ENCODE data around the gene BMP10.

Gene BMP10

GRCh38 chr2:68865108-68865507 lies 6.1 kb downstream of the BMP10 start:
- H3K4me1 ChIP-seq (ENCODE audit: control insufficient read depth, low read length), result no peaks in the 10 kb centered on the region
- H3K79me2 ChIP-seq (ENCODE audit: control insufficient read depth, low read length), result no peaks in the 10 kb centered on the region
- H3K9me3 ChIP-seq (ENCODE audit: control insufficient read depth, insufficient read depth, low read length), result no peaks in the 10 kb centered on the region
- H3K27ac ChIP-seq (ENCODE audit: low read depth, low read length), result no peak overlapping the region
- H3K4me2 ChIP-seq (ENCODE audit: low read length), result no peak overlapping the region
- H3F3A ChIP-seq (ENCODE audit: control insufficient read depth, insufficient read depth), result no peaks in the 10 kb centered on the region
- no peaks in the 10 kb centered on the region for H3K36me3 ChIP-seq (ENCODE audit: control insufficient read depth, low read length)
- no peaks in the 10 kb centered on the region for H4K20me1 ChIP-seq (ENCODE audit: control insufficient read depth, insufficient read depth, low read depth, low read length)
- H3K9me2 ChIP-seq (replicated peaks; ENCODE audit: control insufficient read depth, low read length), result no peaks in the 10 kb centered on the region
- H3K4me3 ChIP-seq (ENCODE audit: low read length), result no peak overlapping the region
- TF ChIP-seq CTCF (IDR thresholded peaks at IDR 0.05; ENCODE audit: low read depth, low read length, poor library complexity, severe bottlenecking) (no peak), EZH2phosphoT487 (IDR thresholded peaks at IDR 0.05; ENCODE audit: borderline replicate concordance, low read length) (no peak)
- no peaks in the 10 kb centered on the region for H3K27me3 ChIP-seq (ENCODE audit: control insufficient read depth, low read length)

GRCh38 chr2:68863996-68864395 lies 7.2 kb downstream of the BMP10 start:
- no peaks in the 10 kb centered on the region for H3K9me2 ChIP-seq (replicated peaks; ENCODE audit: control insufficient read depth, low read length)
- no peak for TF ChIP-seq CTCF (IDR thresholded peaks at IDR 0.05; ENCODE audit: low read depth, low read length, poor library complexity, severe bottlenecking)
- TF ChIP-seq EZH2phosphoT487 (IDR thresholded peaks at IDR 0.05; ENCODE audit: borderline replicate concordance, low read length), result no peak
- no peak overlapping the region for H3K4me3 ChIP-seq (ENCODE audit: low read length)
- no peaks in the 10 kb centered on the region for H3K36me3 ChIP-seq (ENCODE audit: control insufficient read depth, low read length)
- no peaks in the 10 kb centered on the region for H3K79me2 ChIP-seq (ENCODE audit: control insufficient read depth, low read length)
- H3K27ac ChIP-seq (ENCODE audit: low read depth, low read length), result no peak overlapping the region
- H3K9me3 ChIP-seq (ENCODE audit: control insufficient read depth, insufficient read depth, low read length), result no peaks in the 10 kb centered on the region
- peaks cover under 1% of the 10 kb centered on the region for H3K4me1 ChIP-seq (ENCODE audit: control insufficient read depth, low read length)
- H3K4me2 ChIP-seq (ENCODE audit: low read length), result no peak overlapping the region
- H3K27me3 ChIP-seq (ENCODE audit: control insufficient read depth, low read length), result no peaks in the 10 kb centered on the region
- no peaks in the 10 kb centered on the region for H4K20me1 ChIP-seq (ENCODE audit: control insufficient read depth, insufficient read depth, low read depth, low read length)
- H3F3A ChIP-seq (ENCODE audit: control insufficient read depth, insufficient read depth), result no peaks in the 10 kb centered on the region

DNA sequence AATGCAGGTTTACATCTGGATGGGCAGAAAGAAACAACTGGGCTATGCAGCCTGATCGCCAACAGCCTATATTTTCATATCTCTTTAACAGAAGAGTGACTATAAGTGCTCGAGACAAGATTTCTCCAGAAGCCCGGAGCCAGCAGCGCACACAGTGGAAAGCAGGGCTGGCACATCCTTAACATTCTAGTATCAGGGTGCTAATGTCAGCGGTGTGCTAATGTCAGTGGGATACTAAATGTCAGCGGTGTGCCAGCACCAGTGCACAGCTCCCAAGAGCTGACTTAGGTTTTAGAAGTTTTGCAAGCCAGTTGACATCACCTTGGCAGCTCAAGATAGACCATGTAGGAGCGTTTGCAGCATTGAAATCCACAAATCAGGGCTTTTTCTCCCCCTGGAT lies 8.3 kb downstream of the BMP10 start:
- Histone ChIP-seq H3K79me2 (ENCODE audit: control insufficient read depth, low read length) (no peaks in the 10 kb centered on the region), H3K4me2 (ENCODE audit: low read length) (no peak overlapping the region), H3K9me2 (replicated peaks; ENCODE audit: control insufficient read depth, low read length) (no peaks in the 10 kb centered on the region), H3F3A (ENCODE audit: control insufficient read depth, insufficient read depth) (no peaks in the 10 kb centered on the region), H4K20me1 (ENCODE audit: control insufficient read depth, insufficient read depth, low read depth, low read length) (no peaks in the 10 kb centered on the region), H3K27ac (ENCODE audit: low read depth, low read length) (no peak overlapping the region), H3K4me3 (ENCODE audit: low read length) (no peak overlapping the region), H3K36me3 (ENCODE audit: control insufficient read depth, low read length) (no peaks in the 10 kb centered on the region), H3K27me3 (ENCODE audit: control insufficient read depth, low read length) (no peaks in the 10 kb centered on the region), H3K4me1 (ENCODE audit: control insufficient read depth, low read length) (peaks cover 12% of the 10 kb centered on the region), H3K9me3 (ENCODE audit: control insufficient read depth, insufficient read depth, low read length) (no peaks in the 10 kb centered on the region)
- TF ChIP-seq EZH2phosphoT487 (IDR thresholded peaks at IDR 0.05; ENCODE audit: borderline replicate concordance, low read length), result no peak
- no peak for TF ChIP-seq CTCF (IDR thresholded peaks at IDR 0.05; ENCODE audit: low read depth, low read length, poor library complexity, severe bottlenecking)

DNA sequence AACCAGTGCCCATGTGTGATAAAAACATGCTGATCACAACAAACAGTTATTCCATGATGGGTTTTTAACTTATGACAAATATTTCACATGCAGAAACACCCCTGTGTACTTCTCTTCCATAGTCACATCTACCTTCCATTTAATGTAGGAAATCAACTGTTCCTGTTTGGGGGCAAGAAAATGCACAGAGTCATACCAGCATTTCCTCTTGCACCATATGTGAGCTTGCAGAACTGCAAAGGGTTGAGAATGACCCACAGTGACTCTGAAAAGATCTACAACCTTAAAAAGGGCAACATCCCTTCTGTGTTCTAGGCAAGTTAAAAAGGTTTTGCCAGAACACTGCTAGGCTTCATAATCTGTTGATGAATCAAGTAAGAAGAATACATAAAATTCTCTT lies 9.9 kb downstream of the BMP10 start:
- Histone ChIP-seq H3K4me2 (ENCODE audit: low read length) (no peak overlapping the region), H3K36me3 (ENCODE audit: control insufficient read depth, low read length) (no peaks in the 10 kb centered on the region)

More for the DNA sequence above, 9.9 kb downstream of the BMP10 start:
- no peak for TF ChIP-seq EZH2phosphoT487 (IDR thresholded peaks at IDR 0.05; ENCODE audit: borderline replicate concordance, low read length)
- TF ChIP-seq CTCF (IDR thresholded peaks at IDR 0.05; ENCODE audit: low read depth, low read length, poor library complexity, severe bottlenecking), result no peak
- Histone ChIP-seq H3K4me3 (ENCODE audit: low read length) (no peak overlapping the region), H3F3A (ENCODE audit: control insufficient read depth, insufficient read depth) (no peaks in the 10 kb centered on the region), H3K27ac (ENCODE audit: low read depth, low read length) (no peak overlapping the region), H4K20me1 (ENCODE audit: control insufficient read depth, insufficient read depth, low read depth, low read length) (no peaks in the 10 kb centered on the region), H3K79me2 (ENCODE audit: control insufficient read depth, low read length) (no peaks in the 10 kb centered on the region), H3K27me3 (ENCODE audit: control insufficient read depth, low read length) (no peaks in the 10 kb centered on the region), H3K9me2 (replicated peaks; ENCODE audit: control insufficient read depth, low read length) (no peaks in the 10 kb centered on the region), H3K9me3 (ENCODE audit: control insufficient read depth, insufficient read depth, low read length) (no peaks in the 10 kb centered on the region), H3K4me1 (ENCODE audit: control insufficient read depth, low read length) (peaks cover 19% of the 10 kb centered on the region)

All from DOHH2 (cell line).